Vagina (tissue), 2 donors: ENCODE results near the gene FHIT. TPM values are rescaled to one million over a fixed set of nuclear protein-coding genes. Genes with fewer than 3 reads are reported as not detected.

Experiments used
- DNase-seq, 2 donors: peaks; one replicate each; pipeline ENCODE4 v3.0.0-alpha.2; 2017; ENCODE audit errors: extremely low spot score in 2 of 2
- H3K27ac ChIP-seq: fragments of 200-600 bp; sonication (generic); one replicate; pipeline ENCODE4 v1.5.1; 2019
- H3K27me3 ChIP-seq: fragments of 200-600 bp; sonication (generic); one replicate; pipeline ENCODE4 v1.5.1; 2019
- H3K36me3 ChIP-seq, 2 donors: fragments of 200-600 bp; sonication (generic); one replicate each; pipeline ENCODE4 v1.5.1; 2017 to 2019
- H3K4me1 ChIP-seq: fragments of 200-600 bp; sonication (generic); one replicate; pipeline ENCODE4 v1.5.1; 2019
- H3K4me3 ChIP-seq, 2 donors: fragments of 200-600 bp; sonication (generic); 1 replicate in 1 of 2; 2 replicates in 1 of 2; pipeline ENCODE4 v1.5.1; 2016 to 2019
- H3K9me3 ChIP-seq: fragments of 200-600 bp; sonication (generic); one replicate; pipeline ENCODE4 v1.5.1; 2019
- CTCF ChIP-seq, 3 experiments: fragments of 450-650 bp in 2 of 3; fragments of 200-600 bp in 1 of 3; sonication (generic) in 1 of 3; IDR thresholded peaks; one replicate each; pipeline ENCODE4 v1.5.1; 2017 to 2019; ENCODE audit warnings: antibody characterized with exemption in 3 of 3, mild to moderate bottlenecking in 2 of 3, moderate library complexity in 2 of 3
- POLR2A ChIP-seq, 2 donors: fragments of 450-650 bp; IDR thresholded peaks; one replicate each; pipeline ENCODE4 v1.6.1; 2017; ENCODE audit warnings: antibody characterized with exemption in 2 of 2, mild to moderate bottlenecking in 2 of 2, moderate library complexity in 2 of 2
- POLR2AphosphoS5 ChIP-seq, 2 donors: sonication (generic); formaldehyde crosslinking; IDR thresholded peaks; one replicate each; pipeline ENCODE4 v1.9.0; 2017; ENCODE audit warnings: antibody characterized with exemption in 2 of 2, mild to moderate bottlenecking in 2 of 2, low read depth in 1 of 2; ENCODE audit not compliant: insufficient read depth in 1 of 2
- intact Hi-C: fragments of 100-400 bp; cut with DNase I; formaldehyde crosslinking; loops from one replicate; pipeline ENCODE4 v1.15.1; 2023
- total RNA-seq: library from RNA; depleted of rRNA; stranded (reverse); fragments of >200 nt; gene quantifications from one replicate; pipeline ENCODE4 v1.2.3, GENCODE V29; 2016

Gene FHIT
- total RNA-seq, 1 donor from 2014 or later = 7.9 TPM

GRCh38 chr3:59775106-59775505 lies 1476.1 kb downstream of the FHIT start:
- intact Hi-C loops = no loop called here
- no peak for DNase-seq
- H3K27me3 ChIP-seq = no peaks in the 10 kb centered on the region
- H3K27ac ChIP-seq = no peak overlapping the region
- TF ChIP-seq POLR2A (IDR thresholded peaks at IDR 0.05) = no peak
- no peak for TF ChIP-seq POLR2AphosphoS5 (IDR thresholded peaks at IDR 0.05; ENCODE audit: insufficient read depth in 1 of 2, low read depth in 1 of 2)
- no peak for TF ChIP-seq CTCF (IDR thresholded peaks at IDR 0.05)
- no peaks in the 10 kb centered on the region for H3K9me3 ChIP-seq
- H3K4me3 ChIP-seq = no peak overlapping the region
- H3K4me1 ChIP-seq = no peaks in the 10 kb centered on the region
- H3K36me3 ChIP-seq = no peaks in the 10 kb centered on the region

- Histone ChIP-seq H3K4me1 (no peaks in the 10 kb centered on the region), H3K27me3 (no peaks in the 10 kb centered on the region), H3K27ac (no peak overlapping the region), H3K4me3 (no peak overlapping the region), H3K36me3 (no peaks in the 10 kb centered on the region), H3K9me3 (no peaks in the 10 kb centered on the region)
- TF ChIP-seq POLR2A (IDR thresholded peaks at IDR 0.05) (no peak), POLR2AphosphoS5 (IDR thresholded peaks at IDR 0.05; ENCODE audit: insufficient read depth in 1 of 2, low read depth in 1 of 2) (no peak), CTCF (IDR thresholded peaks at IDR 0.05) (no peak)
- intact Hi-C loops = no loop called here
- no peak for DNase-seq
Observed at GRCh38 chr3:59774634-59775033, 1476.6 kb downstream of the FHIT start.

DNA sequence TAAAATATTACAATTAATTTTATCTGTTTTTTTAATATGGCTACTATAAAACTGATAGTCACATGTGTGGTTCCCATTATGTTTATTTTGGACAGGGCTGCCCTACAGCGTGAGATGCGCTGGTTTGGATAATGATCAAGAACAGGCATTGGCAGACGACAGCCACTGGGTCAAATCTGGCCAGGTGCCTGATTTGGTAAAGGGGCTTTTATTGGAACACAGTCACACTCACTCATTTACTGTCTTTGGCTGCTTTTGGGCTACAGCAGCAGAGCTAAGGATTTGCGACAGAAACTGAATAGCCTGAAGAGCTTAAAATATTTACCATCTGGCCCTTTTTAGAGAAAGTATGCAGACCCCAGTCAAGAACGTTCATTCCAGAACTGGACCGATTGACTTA lies 1477.3 kb downstream of the FHIT start:
- intact Hi-C loops = no loop called here
- no peak overlapping the region for H3K27ac ChIP-seq
- H3K36me3 ChIP-seq = no peaks in the 10 kb centered on the region
- H3K27me3 ChIP-seq = no peaks in the 10 kb centered on the region
- TF ChIP-seq POLR2AphosphoS5 (IDR thresholded peaks at IDR 0.05; ENCODE audit: insufficient read depth in 1 of 2, low read depth in 1 of 2) = no peak
- no peak for TF ChIP-seq CTCF (IDR thresholded peaks at IDR 0.05)
- TF ChIP-seq POLR2A (IDR thresholded peaks at IDR 0.05) = no peak
- H3K9me3 ChIP-seq = no peaks in the 10 kb centered on the region
- DNase-seq = no peak
- no peaks in the 10 kb centered on the region for H3K4me1 ChIP-seq
- H3K4me3 ChIP-seq = no peak overlapping the region

DNA sequence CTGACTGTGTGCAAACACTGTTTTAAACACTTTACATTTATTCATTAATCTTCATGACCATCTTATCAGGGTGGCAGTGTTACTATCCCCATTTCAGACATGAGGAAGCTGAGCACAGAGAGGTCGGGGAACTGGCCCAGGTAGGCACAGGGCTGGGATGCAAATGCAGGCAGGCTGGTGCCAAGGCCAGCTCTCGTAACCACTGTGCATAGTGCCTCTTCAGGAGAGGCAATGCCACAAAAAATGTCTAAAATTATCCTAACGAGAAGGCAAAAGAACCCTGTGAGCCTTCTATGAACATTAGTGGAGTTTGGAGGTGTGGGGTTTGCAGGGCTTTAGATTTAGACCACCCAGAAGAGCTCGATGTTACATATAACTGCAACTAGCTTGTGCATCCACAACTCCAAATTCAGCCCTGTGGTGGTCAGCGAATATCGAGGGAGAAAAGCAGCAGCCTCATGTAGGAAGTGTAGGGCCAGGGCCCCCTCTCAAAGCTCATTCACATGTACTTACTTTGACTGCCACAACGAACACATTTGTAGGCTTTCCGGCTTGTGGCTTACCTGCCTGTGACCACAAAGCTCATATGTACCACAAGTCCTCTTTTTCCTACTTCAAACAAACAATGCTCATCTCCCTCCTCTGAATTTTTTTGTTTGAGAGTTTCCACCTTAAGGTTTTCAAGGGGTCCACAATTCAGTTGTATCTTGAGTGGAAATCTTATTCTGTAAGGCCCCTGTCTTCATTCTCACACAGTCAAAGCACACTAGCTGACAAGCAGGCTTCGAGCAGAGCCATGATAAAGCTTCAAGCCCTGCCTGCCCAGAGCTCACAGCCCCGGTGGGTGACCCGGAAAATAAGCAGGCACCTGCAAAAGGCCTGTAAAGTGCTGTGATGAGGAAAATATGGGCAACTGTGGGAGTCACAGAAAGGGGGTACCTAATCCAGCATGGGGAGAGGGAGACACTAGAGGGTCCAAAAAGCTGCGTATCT lies 1478.5 kb downstream of the FHIT start:
- Histone ChIP-seq H3K36me3 (no peaks in the 10 kb centered on the region), H3K9me3 (no peaks in the 10 kb centered on the region), H3K4me1 (no peaks in the 10 kb centered on the region), H3K27me3 (no peaks in the 10 kb centered on the region), H3K27ac (no peak overlapping the region), H3K4me3 (no peak overlapping the region)
- TF ChIP-seq POLR2A (IDR thresholded peaks at IDR 0.05) = no peak
- no peak for TF ChIP-seq CTCF (IDR thresholded peaks at IDR 0.05)
- TF ChIP-seq POLR2AphosphoS5 (IDR thresholded peaks at IDR 0.05; ENCODE audit: insufficient read depth in 1 of 2, low read depth in 1 of 2) = no peak
- no peak for DNase-seq
- intact Hi-C loops = no loop called here

GRCh38 chr3:59771768-59772181 lies 1479.5 kb downstream of the FHIT start:
- no peaks in the 10 kb centered on the region for H3K9me3 ChIP-seq
- no peak overlapping the region for H3K4me3 ChIP-seq
- intact Hi-C loops = no loop called here
- no peaks in the 10 kb centered on the region for H3K36me3 ChIP-seq
- no peak overlapping the region for H3K27ac ChIP-seq
- TF ChIP-seq POLR2A (IDR thresholded peaks at IDR 0.05) = no peak
- no peak for TF ChIP-seq CTCF (IDR thresholded peaks at IDR 0.05)
- no peak for TF ChIP-seq POLR2AphosphoS5 (IDR thresholded peaks at IDR 0.05; ENCODE audit: insufficient read depth in 1 of 2, low read depth in 1 of 2)
- no peaks in the 10 kb centered on the region for H3K4me1 ChIP-seq
- DNase-seq = no peak
- no peaks in the 10 kb centered on the region for H3K27me3 ChIP-seq
